ENCODE data around the gene TMEM25. TPM values are rescaled to one million over a fixed set of nuclear protein-coding genes. Genes with fewer than 3 reads are reported as not detected.
A peak's percentile ranks its signal among the peaks of the same experiment; 100 is the strongest.
"Not testable (repeated sequence)": the region's sequence is repeated elsewhere in the genome, so short reads cannot be mapped to it uniquely, and the experiment has no call there.

The TMEM25 gene
- total RNA-seq = 13.8 and 14.7 TPM in 2 replicates

- FAIRE-seq (no peak), DNase-seq (ENCODE audit: low read depth) (peak; percentile 20)
- Histone ChIP-seq H3K36me3 (ENCODE audit: control insufficient read depth, insufficient read depth, low read length) (peaks cover 3% of the 10 kb centered on the region), H3K4me3 (ENCODE audit: low read depth, low read length) (peak within 1 kb of the TSS; percentile 68), H3K27me3 (ENCODE audit: control insufficient read depth, insufficient read depth, low read length) (no peaks in the 10 kb centered on the region)
- no peak for TF ChIP-seq CTCF (IDR thresholded peaks at IDR 0.05; ENCODE audit: insufficient read depth, low read length, severe bottlenecking)
Observed at GRCh38 chr11:118530683-118531596, at the start of gene TMEM25. TMEM25 (plus strand) TSS chr11:118531192; CDS start chr11:118531802, 610 bp downstream.

DNA sequence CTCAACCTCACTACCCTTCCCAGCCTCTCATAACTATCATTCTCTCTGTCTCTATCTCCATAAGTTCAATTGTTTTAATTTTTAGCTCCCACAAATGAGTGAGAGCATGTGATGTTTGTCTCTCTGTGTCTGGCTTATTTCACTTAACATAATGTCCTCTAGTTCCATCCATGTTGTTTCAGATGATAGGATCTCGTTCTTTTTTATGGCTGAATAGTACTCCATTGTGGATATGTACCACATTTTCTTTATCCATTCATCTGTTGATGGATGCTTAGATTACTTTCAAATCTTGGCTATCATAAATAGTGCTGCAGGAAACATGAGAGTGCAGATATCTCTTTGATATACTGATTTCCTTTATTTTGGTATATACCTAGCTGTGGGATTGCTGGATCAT lies 49.8 kb upstream of the TMEM25 start:
- not testable (repeated sequence) for H3K4me3 ChIP-seq (ENCODE audit: low read depth, low read length); H3K27me3 ChIP-seq (ENCODE audit: control insufficient read depth, insufficient read depth, low read length); DNase-seq (ENCODE audit: low read depth); FAIRE-seq
- H3K36me3 ChIP-seq (ENCODE audit: control insufficient read depth, insufficient read depth, low read length) = peaks cover 20% of the 10 kb centered on the region

GRCh38 chr11:118484405-118484804 lies 46.6 kb upstream of the TMEM25 start:
- Histone ChIP-seq H3K4me3 (ENCODE audit: low read depth, low read length) (no peak overlapping the region), H3K27me3 (ENCODE audit: control insufficient read depth, insufficient read depth, low read length) (no peaks in the 10 kb centered on the region), H3K36me3 (ENCODE audit: control insufficient read depth, insufficient read depth, low read length) (peaks cover 12% of the 10 kb centered on the region)
- FAIRE-seq (no peak), DNase-seq (ENCODE audit: low read depth) (no peak)
- TF ChIP-seq CTCF (IDR thresholded peaks at IDR 0.05; ENCODE audit: insufficient read depth, low read length, severe bottlenecking) = no peak

DNA sequence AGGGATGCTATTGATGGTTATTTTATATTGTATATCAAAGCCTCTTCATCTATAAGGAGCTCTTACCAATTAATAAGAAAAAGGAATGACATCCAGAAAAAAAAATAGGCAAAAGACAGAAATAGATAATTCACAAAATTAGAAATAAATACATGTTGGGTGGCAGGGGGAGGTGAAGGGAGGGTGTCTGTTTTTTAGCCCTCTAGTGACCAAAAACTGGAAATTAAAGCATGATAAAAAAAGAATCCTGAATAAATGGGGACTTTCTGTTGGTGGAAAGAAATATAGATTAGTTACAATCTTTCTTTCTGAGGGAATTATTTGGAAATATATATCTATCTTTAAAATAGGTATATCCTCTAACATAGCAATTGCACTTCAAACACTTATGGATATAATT lies 45.7 kb upstream of the TMEM25 start:
- no peak for TF ChIP-seq CTCF (IDR thresholded peaks at IDR 0.05; ENCODE audit: insufficient read depth, low read length, severe bottlenecking)
- Histone ChIP-seq H3K27me3 (ENCODE audit: control insufficient read depth, insufficient read depth, low read length) (no peaks in the 10 kb centered on the region), H3K4me3 (ENCODE audit: low read depth, low read length) (no peak overlapping the region), H3K36me3 (ENCODE audit: control insufficient read depth, insufficient read depth, low read length) (peaks cover 14% of the 10 kb centered on the region)
- DNase-seq (ENCODE audit: low read depth) (no peak), FAIRE-seq (no peak)

DNA sequence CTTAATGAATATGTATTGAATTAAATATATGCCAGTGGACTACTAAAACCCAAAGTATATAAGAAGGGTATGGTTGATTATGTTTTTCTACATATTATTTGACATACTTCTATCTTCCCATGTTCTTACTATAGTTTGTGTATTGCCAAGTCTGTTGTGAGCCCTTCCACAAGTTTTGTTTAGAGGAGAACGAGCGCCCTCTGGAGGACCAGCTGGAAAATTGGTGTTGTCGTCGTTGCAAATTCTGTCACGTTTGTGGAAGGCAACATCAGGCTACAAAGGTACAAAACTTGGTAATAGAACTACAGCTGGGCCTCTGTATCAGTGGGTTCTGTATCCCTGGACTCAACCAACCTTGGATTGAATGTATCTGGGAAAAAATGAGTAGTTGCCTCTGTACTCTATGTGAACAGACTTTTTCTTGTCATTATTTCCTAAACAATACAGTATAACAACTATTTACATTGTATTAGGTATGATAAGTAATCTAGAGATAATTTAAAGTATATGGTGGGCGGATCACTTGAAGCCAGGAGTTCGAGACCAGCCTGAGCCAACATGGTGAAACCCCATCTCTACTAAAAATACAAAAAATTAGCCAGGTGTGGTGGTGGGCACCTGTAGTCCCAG lies 42.4 kb upstream of the TMEM25 start:
- peak; percentile 77 for TF ChIP-seq CTCF (IDR thresholded peaks at IDR 0.05; ENCODE audit: insufficient read depth, low read length, severe bottlenecking)
- H3K27me3 ChIP-seq (ENCODE audit: control insufficient read depth, insufficient read depth, low read length) = no peaks in the 10 kb centered on the region
- peaks cover 11% of the 10 kb centered on the region for H3K36me3 ChIP-seq (ENCODE audit: control insufficient read depth, insufficient read depth, low read length)
- no peak overlapping the region for H3K4me3 ChIP-seq (ENCODE audit: low read depth, low read length)
- peak; percentile 7 for FAIRE-seq
- DNase-seq (ENCODE audit: low read depth) = peak; percentile 66

- no peak for TF ChIP-seq CTCF (IDR thresholded peaks at IDR 0.05; ENCODE audit: insufficient read depth, low read length, severe bottlenecking)
- Histone ChIP-seq H3K27me3 (ENCODE audit: control insufficient read depth, insufficient read depth, low read length) (no peaks in the 10 kb centered on the region), H3K4me3 (ENCODE audit: low read depth, low read length) (no peak overlapping the region), H3K36me3 (ENCODE audit: control insufficient read depth, insufficient read depth, low read length) (peaks cover 13% of the 10 kb centered on the region)
- no peak for FAIRE-seq
- DNase-seq (ENCODE audit: low read depth) = no peak
Observed at GRCh38 chr11:118491041-118491440, 40.0 kb upstream of the TMEM25 start.

Measured in bronchial epithelial cell (primary cell).